Measurements from ENCODE around the gene SPIN2B. TPM values are rescaled to one million over a fixed set of nuclear protein-coding genes. Genes with fewer than 3 reads are reported as not detected.
"Not testable (repeated sequence)": the region's sequence is repeated elsewhere in the genome, so short reads cannot be mapped to it uniquely, and the experiment has no call there.

SPIN2B gene
- total RNA-seq, 4 donors from 2014 or later, result 5.5 to 18.1 (median 10.7) TPM

GRCh38 chrX:57135287-57135686, 13.9 kb upstream of the SPIN2B start:
- H3K36me3 ChIP-seq, result no peaks in the 10 kb centered on the region
- H3K27ac ChIP-seq, result no peak overlapping the region
- H3K9me3 ChIP-seq, result no peaks in the 10 kb centered on the region
- whole genome bisulfite sequencing, 2 donors, result 54 to 69% methylated on average over 3 of the region's 3 CpGs
- no peak for TF ChIP-seq EP300 (IDR thresholded peaks at IDR 0.05)
- no peak for TF ChIP-seq POLR2A (IDR thresholded peaks at IDR 0.05)
- no peak for TF ChIP-seq CTCF (IDR thresholded peaks at IDR 0.05)
- H3K4me3 ChIP-seq, result no peak overlapping the region
- H3K4me1 ChIP-seq, result no peaks in the 10 kb centered on the region
- no peaks in the 10 kb centered on the region for H3K27me3 ChIP-seq
- DNase-seq (ENCODE audit: low spot score in 2 of 2), result no peak

GRCh38 chrX:57134702-57135101, 13.4 kb upstream of the SPIN2B start:
- no peaks in the 10 kb centered on the region for H3K36me3 ChIP-seq
- no peak for DNase-seq (ENCODE audit: low spot score in 2 of 2)
- no peak overlapping the region for H3K4me3 ChIP-seq
- H3K9me3 ChIP-seq, result no peaks in the 10 kb centered on the region
- no peaks in the 10 kb centered on the region for H3K4me1 ChIP-seq
- no peak overlapping the region for H3K27ac ChIP-seq
- H3K27me3 ChIP-seq, result no peaks in the 10 kb centered on the region
- TF ChIP-seq CTCF (IDR thresholded peaks at IDR 0.05), result no peak
- TF ChIP-seq POLR2A (IDR thresholded peaks at IDR 0.05), result no peak
- TF ChIP-seq EP300 (IDR thresholded peaks at IDR 0.05), result no peak
- 93 to 95% methylated on average over 3 of the region's 3 CpGs for WGBS, 2 donors

GRCh38 chrX:57133706-57134105, 12.4 kb upstream of the SPIN2B start:
- no peak for DNase-seq (ENCODE audit: low spot score in 2 of 2)
- no peak overlapping the region for H3K4me3 ChIP-seq
- TF ChIP-seq POLR2A (IDR thresholded peaks at IDR 0.05) (no peak), CTCF (IDR thresholded peaks at IDR 0.05) (no peak), EP300 (IDR thresholded peaks at IDR 0.05) (no peak)
- H3K36me3 ChIP-seq, result no peaks in the 10 kb centered on the region
- no peak overlapping the region for H3K27ac ChIP-seq
- H3K4me1 ChIP-seq, result no peaks in the 10 kb centered on the region
- 70 to 97% methylated on average over 4 of the region's 4 CpGs for WGBS, 2 donors
- no peaks in the 10 kb centered on the region for H3K9me3 ChIP-seq
- H3K27me3 ChIP-seq, result no peaks in the 10 kb centered on the region

GRCh38 chrX:57133284-57133683, 11.9 kb upstream of the SPIN2B start:
- DNase-seq (ENCODE audit: low spot score in 2 of 2); H3K27ac ChIP-seq; H3K4me1 ChIP-seq; H3K36me3 ChIP-seq; H3K9me3 ChIP-seq; H3K4me3 ChIP-seq; H3K27me3 ChIP-seq: not testable (repeated sequence)
- 39 to 53% methylated on average over 4 of the region's 4 CpGs for WGBS, 2 donors

GRCh38 chrX:57132046-57132445, 10.7 kb upstream of the SPIN2B start:
- TF ChIP-seq POLR2A (IDR thresholded peaks at IDR 0.05) (no peak), CTCF (IDR thresholded peaks at IDR 0.05) (no peak)
- no peaks in the 10 kb centered on the region for H3K36me3 ChIP-seq
- DNase-seq (ENCODE audit: low spot score in 2 of 2), result no peak
- H3K27ac ChIP-seq, result no peak overlapping the region
- no peaks in the 10 kb centered on the region for H3K27me3 ChIP-seq
- H3K4me3 ChIP-seq, result no peak overlapping the region
- WGBS, 2 donors, result 83 to 90% methylated on average over 7 of the region's 7 CpGs
- no peaks in the 10 kb centered on the region for H3K4me1 ChIP-seq
- H3K9me3 ChIP-seq, result no peaks in the 10 kb centered on the region

- WGBS, 2 donors, result 1 to 35% methylated on average over 10 of the region's 10 CpGs
- no peaks in the 10 kb centered on the region for H3K9me3 ChIP-seq
- peak overlapping the region in 3 of 4 donors; percentile 74 to 88 (median 85) for H3K27ac ChIP-seq
- no peaks in the 10 kb centered on the region for H3K36me3 ChIP-seq
- DNase-seq (ENCODE audit: low spot score in 2 of 2), result no peak
- peak overlapping the region; percentile 36 to 72 (median 62) for H3K4me3 ChIP-seq
- TF ChIP-seq CTCF (IDR thresholded peaks at IDR 0.05) (no peak), POLR2A (IDR thresholded peaks at IDR 0.05) (no peak), EP300 (IDR thresholded peaks at IDR 0.05) (no peak)
- H3K4me1 ChIP-seq, result no peaks in the 10 kb centered on the region
- H3K27me3 ChIP-seq, result no peaks in the 10 kb centered on the region
Measured at GRCh38 chrX:57121816-57122215, 468 bp upstream of the SPIN2B start.

GRCh38 chrX:57120619-57121161, 658 bp downstream of the SPIN2B start:
- H3K27ac ChIP-seq, result peak overlapping the region in 3 of 4 donors; percentile 74 to 88 (median 85)

More at GRCh38 chrX:57120619-57121161, 658 bp downstream of the SPIN2B start:
- H3K36me3 ChIP-seq; H3K27me3 ChIP-seq; H3K4me1 ChIP-seq; DNase-seq (ENCODE audit: low spot score in 2 of 2); H3K9me3 ChIP-seq: not testable (repeated sequence)
- 0 to 41% methylated on average over 4 to 10 of the region's 12 CpGs for WGBS, 2 donors
- H3K4me3 ChIP-seq, result peak overlapping the region; percentile 36 to 72 (median 62)

Data from tibial nerve (tissue), 4 donors.